Liver (tissue), 3 donors: ENCODE data around the gene SELENOI.

Source experiments
- ATF3 ChIP-seq: IDR thresholded peaks from 2 replicates; pipeline ENCODE4 v1.6.1; 2016; ENCODE audit warnings: antibody characterized with exemption
- RAD21 ChIP-seq, 2 donors: IDR thresholded peaks; 2 replicates each; pipeline ENCODE4 v1.6.1; 2016; ENCODE audit warnings: antibody characterized with exemption in 2 of 2, mild to moderate bottlenecking in 2 of 2
- REST ChIP-seq: IDR thresholded peaks from 2 replicates; pipeline ENCODE4 v1.6.1; 2016; ENCODE audit warnings: antibody characterized with exemption, mild to moderate bottlenecking
- SP1 ChIP-seq: IDR thresholded peaks from 2 replicates; pipeline ENCODE4 v1.6.1; 2018; ENCODE audit warnings: antibody characterized with exemption, mild to moderate bottlenecking
- TF ChIP-seq, protein P1 (sequence below): fragments of 150-350 bp; IDR thresholded peaks from 2 replicates; pipeline ENCODE4 v1.5.1; 2017; ENCODE audit warnings: improper control_type of control experiment, low read depth, low read length; ENCODE audit not compliant: missing input control
- donor health status: healthy.
- donor health status: healthy.

- TF ChIP-seq, protein P1, sequence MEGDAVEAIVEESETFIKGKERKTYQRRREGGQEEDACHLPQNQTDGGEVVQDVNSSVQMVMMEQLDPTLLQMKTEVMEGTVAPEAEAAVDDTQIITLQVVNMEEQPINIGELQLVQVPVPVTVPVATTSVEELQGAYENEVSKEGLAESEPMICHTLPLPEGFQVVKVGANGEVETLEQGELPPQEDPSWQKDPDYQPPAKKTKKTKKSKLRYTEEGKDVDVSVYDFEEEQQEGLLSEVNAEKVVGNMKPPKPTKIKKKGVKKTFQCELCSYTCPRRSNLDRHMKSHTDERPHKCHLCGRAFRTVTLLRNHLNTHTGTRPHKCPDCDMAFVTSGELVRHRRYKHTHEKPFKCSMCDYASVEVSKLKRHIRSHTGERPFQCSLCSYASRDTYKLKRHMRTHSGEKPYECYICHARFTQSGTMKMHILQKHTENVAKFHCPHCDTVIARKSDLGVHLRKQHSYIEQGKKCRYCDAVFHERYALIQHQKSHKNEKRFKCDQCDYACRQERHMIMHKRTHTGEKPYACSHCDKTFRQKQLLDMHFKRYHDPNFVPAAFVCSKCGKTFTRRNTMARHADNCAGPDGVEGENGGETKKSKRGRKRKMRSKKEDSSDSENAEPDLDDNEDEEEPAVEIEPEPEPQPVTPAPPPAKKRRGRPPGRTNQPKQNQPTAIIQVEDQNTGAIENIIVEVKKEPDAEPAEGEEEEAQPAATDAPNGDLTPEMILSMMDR: no peak
- TF ChIP-seq RAD21 (IDR thresholded peaks at IDR 0.05) (no peak), SP1 (no peak), REST (no peak), ATF3 (no peak)
Measured at GRCh38 chr2:26422947-26423629, 77.1 kb downstream of the SELENOI start.
